Natural killer cell (primary cell): Measurements from ENCODE around the gene OR4E2. TPM values are rescaled to one million over a fixed set of nuclear protein-coding genes. Genes with fewer than 3 reads are reported as not detected.

Source experiments
- ATAC-seq, 3 donors: fragments of 150-1000 bp in 2 of 3; fragments of 200-7000 bp in 1 of 3; cut with Tn5 transposase; 1 replicate in 1 of 3; 2 replicates in 2 of 3; pipeline ENCODE4 v1.10.0; 2021; ENCODE audit warnings: mild to moderate bottlenecking in 2 of 3, moderate library complexity in 2 of 3
- DNase-seq, 2 donors: peaks; one replicate each; pipeline versions ENCODE4 v3.0.0 to v3.0.0-alpha.2; 2013 to 2021; ENCODE audit warnings: mixed read lengths in 1 of 2
- H3K27ac ChIP-seq: one replicate; pipeline ENCODE4 v1.5.1; 2013; ENCODE audit warnings: mild to moderate bottlenecking, low read length
- H3K27me3 ChIP-seq: one replicate; pipeline ENCODE4 v1.6.1; 2013; ENCODE audit warnings: low read length; ENCODE audit not compliant: control insufficient read depth, insufficient read depth
- H3K36me3 ChIP-seq: one replicate; pipeline ENCODE4 v1.6.1; 2013; ENCODE audit warnings: low read length; ENCODE audit not compliant: control insufficient read depth, insufficient read depth
- H3K4me1 ChIP-seq: one replicate; pipeline ENCODE4 v1.6.1; 2013; ENCODE audit warnings: low read length; ENCODE audit not compliant: control insufficient read depth, insufficient read depth
- H3K4me3 ChIP-seq: one replicate; pipeline ENCODE4 v1.5.1; 2013; ENCODE audit warnings: low read length
- H3K9me3 ChIP-seq: one replicate; pipeline ENCODE4 v1.6.1; 2013; ENCODE audit warnings: low read length; ENCODE audit not compliant: control insufficient read depth, insufficient read depth
- H3K27ac Mint-ChIP-seq, 2 donors: one replicate each; pipeline ENCODE4 v1.8.0; 2022; ENCODE audit warnings: mild to moderate bottlenecking in 2 of 2, mixed read lengths in 2 of 2, moderate library complexity in 1 of 2
- H3K27me3 Mint-ChIP-seq, 2 donors: one replicate each; pipeline ENCODE4 v1.8.0; 2022; ENCODE audit warnings: low read depth in 2 of 2, mixed read lengths in 2 of 2
- H3K36me3 Mint-ChIP-seq: one replicate; pipeline ENCODE4 v1.8.0; 2022; ENCODE audit warnings: mixed read lengths
- H3K4me1 Mint-ChIP-seq, 2 donors: one replicate each; pipeline ENCODE4 v1.8.0; 2022; ENCODE audit warnings: mixed read lengths in 2 of 2
- H3K4me3 Mint-ChIP-seq: one replicate; pipeline ENCODE4 v1.8.0; 2022; ENCODE audit warnings: mild to moderate bottlenecking, moderate library complexity, mixed read lengths
- H3K9me3 Mint-ChIP-seq, 2 donors: one replicate each; pipeline ENCODE4 v1.8.0; 2022; ENCODE audit warnings: mixed read lengths in 2 of 2
- WGBS: methylation state at CpG from one replicate; pipeline ENCODE4 v1.1.7; 2013; ENCODE audit warnings: missing lambda C conversion rate; ENCODE audit not compliant: insufficient coverage; 5-methylcytosine and 5-hydroxymethylcytosine counted together
- intact Hi-C: fragments of 100-400 bp; cut with micrococcal nuclease; formaldehyde crosslinking; loops from one replicate; pipeline ENCODE4 v1.14.2; 2022
- total RNA-seq, 4 donors: library from RNA; stranded (reverse); fragments of 120-200 nt in 1 of 4; gene quantifications; one replicate each; pipeline versions ENCODE4 v1.2.3 to v1.2.4, GENCODE V29; 2013 to 2022
- TF ChIP-seq, protein P1 (sequence below): fragments of 200-600 bp; IDR thresholded peaks from one replicate; pipeline ENCODE4 v1.8.0; 2022; ENCODE audit warnings: antibody characterized with exemption

The OR4E2 gene
- total RNA-seq, 3 donors from 2014 or later (not counting 1 experiment from before 2014, with no cell fraction given) = not detected

DNA sequence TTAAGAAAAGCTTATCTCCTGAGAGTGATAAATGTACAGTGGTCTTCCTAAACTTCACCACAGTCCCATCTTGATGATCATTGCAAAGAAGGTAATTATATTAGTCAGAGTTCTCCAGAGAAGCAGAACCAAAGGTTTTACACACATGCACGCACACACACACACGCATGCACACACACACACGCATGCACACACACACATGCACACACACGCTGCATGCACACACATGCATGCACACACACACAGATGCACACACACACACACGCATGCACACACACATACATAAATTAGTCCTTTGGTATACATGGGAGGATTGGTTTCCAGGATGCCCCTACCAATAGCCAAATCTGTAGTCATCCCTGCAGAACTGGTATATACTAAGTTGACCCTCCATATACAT lies 580 bp downstream of the OR4E2 start:
- no peaks in the 10 kb centered on the region for H3K4me1 ChIP-seq
- TF ChIP-seq, protein P1, sequence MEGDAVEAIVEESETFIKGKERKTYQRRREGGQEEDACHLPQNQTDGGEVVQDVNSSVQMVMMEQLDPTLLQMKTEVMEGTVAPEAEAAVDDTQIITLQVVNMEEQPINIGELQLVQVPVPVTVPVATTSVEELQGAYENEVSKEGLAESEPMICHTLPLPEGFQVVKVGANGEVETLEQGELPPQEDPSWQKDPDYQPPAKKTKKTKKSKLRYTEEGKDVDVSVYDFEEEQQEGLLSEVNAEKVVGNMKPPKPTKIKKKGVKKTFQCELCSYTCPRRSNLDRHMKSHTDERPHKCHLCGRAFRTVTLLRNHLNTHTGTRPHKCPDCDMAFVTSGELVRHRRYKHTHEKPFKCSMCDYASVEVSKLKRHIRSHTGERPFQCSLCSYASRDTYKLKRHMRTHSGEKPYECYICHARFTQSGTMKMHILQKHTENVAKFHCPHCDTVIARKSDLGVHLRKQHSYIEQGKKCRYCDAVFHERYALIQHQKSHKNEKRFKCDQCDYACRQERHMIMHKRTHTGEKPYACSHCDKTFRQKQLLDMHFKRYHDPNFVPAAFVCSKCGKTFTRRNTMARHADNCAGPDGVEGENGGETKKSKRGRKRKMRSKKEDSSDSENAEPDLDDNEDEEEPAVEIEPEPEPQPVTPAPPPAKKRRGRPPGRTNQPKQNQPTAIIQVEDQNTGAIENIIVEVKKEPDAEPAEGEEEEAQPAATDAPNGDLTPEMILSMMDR = no peak
- no peak overlapping the region for H3K4me3 ChIP-seq
- Mint-ChIP-seq H3K27me3 (peaks cover 10 to 25% of the 10 kb centered on the region in 2 donors), H3K4me3 (no peak overlapping the region), H3K36me3 (no peaks in the 10 kb centered on the region), H3K4me1 (no peaks in the 10 kb centered on the region), H3K27ac (no peak overlapping the region), H3K9me3 (no peaks in the 10 kb centered on the region)
- H3K36me3 ChIP-seq = no peaks in the 10 kb centered on the region
- ATAC-seq (no peak), DNase-seq (no peak)
- no peak overlapping the region for H3K27ac ChIP-seq
- H3K9me3 ChIP-seq = no peaks in the 10 kb centered on the region
- intact Hi-C loops = no loop called here
- no peaks in the 10 kb centered on the region for H3K27me3 ChIP-seq
- 96% methylated on average over 4 of the region's 5 CpGs for WGBS

DNA sequence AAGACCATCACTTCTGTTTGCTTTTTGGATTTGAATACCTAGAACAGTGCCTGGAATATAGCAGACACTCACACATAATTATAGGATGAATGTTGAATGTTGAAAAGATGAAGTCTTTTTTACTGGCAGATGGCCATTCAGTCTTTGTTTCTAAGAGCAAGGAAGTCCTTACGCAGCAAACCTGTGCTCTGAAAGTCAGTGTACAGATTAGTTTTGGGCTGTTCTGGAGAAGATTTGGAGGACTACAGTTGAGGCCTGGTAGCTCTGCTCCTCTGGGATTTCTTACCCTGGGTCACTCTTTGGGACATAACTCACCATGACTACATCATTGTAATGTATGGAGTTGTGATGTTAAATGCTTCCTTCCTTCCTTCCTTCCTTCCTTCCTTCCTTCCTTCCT lies 3.3 kb downstream of the OR4E2 start:
- Histone ChIP-seq H3K9me3 (no peaks in the 10 kb centered on the region), H3K36me3 (no peaks in the 10 kb centered on the region), H3K4me3 (no peak overlapping the region), H3K27ac (no peak overlapping the region), H3K27me3 (peaks cover 2% of the 10 kb centered on the region), H3K4me1 (no peaks in the 10 kb centered on the region)
- no peak overlapping the region for H3K27ac Mint-ChIP-seq
- peaks cover 11 to 23% of the 10 kb centered on the region in 2 donors for H3K27me3 Mint-ChIP-seq
- intact Hi-C loops = no loop called here
- no peaks in the 10 kb centered on the region for H3K36me3 Mint-ChIP-seq
- H3K4me1 Mint-ChIP-seq = no peaks in the 10 kb centered on the region
- TF ChIP-seq, protein P1 = no peak
- no peak for DNase-seq
- no peaks in the 10 kb centered on the region for H3K9me3 Mint-ChIP-seq
- WGBS = 87% methylated on average over 1 of the region's 1 CpG
- H3K4me3 Mint-ChIP-seq = no peak overlapping the region
- no peak for ATAC-seq

DNA sequence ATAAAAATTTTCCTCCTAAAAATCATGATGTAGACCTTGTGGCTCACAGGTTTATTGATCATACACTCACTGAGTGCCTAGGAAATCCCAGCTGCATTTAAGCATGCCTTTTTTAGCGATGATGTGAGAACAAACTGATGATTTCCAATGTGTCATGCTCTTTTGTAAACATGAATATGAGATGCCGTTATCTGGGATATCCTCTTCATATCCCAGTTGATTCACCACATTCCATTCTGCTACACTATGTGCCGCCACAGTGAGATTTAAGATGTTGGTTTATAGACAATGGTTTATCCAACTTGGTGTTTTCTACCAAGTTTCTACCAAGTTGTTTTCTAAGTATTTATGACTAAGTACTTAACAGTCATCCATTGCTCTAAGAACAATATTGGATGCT lies 14.7 kb downstream of the OR4E2 start:
- no peak for DNase-seq
- Mint-ChIP-seq H3K4me1 (no peaks in the 10 kb centered on the region), H3K36me3 (no peaks in the 10 kb centered on the region), H3K27me3 (peaks cover 7 to 49% of the 10 kb centered on the region in 2 donors), H3K27ac (no peak overlapping the region), H3K4me3 (no peak overlapping the region), H3K9me3 (peaks cover 0 to 3% of the 10 kb centered on the region in 2 donors)
- TF ChIP-seq, protein P1 = no peak
- no peak overlapping the region for H3K4me3 ChIP-seq
- peaks cover 6% of the 10 kb centered on the region for H3K27me3 ChIP-seq
- H3K4me1 ChIP-seq = no peaks in the 10 kb centered on the region
- ATAC-seq = no peak
- H3K36me3 ChIP-seq = no peaks in the 10 kb centered on the region
- no peaks in the 10 kb centered on the region for H3K9me3 ChIP-seq
- WGBS = 73% methylated on average over 1 of the region's 3 CpGs
- H3K27ac ChIP-seq = no peak overlapping the region
- intact Hi-C loops = no loop called here

DNA sequence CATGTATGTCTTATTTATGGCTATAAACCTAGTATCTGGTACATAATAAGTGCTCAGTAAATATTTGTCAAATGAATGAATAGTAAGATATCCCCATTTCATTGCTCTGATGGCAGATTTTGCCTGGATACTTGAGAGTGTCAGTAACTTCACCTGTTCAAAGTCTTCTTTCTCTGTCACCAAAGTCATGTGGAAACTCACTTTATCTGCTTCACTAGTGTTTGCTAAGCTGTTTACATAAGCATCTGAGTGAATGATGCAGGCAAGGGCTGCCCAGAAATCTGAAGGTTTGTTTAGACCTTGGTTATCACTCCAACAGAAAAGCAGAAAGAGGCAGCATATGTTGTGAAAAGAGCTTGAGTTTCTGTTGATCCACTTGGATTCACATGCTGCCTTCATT lies 15.6 kb downstream of the OR4E2 start:
- Histone ChIP-seq H3K36me3 (no peaks in the 10 kb centered on the region), H3K4me3 (no peak overlapping the region), H3K9me3 (no peaks in the 10 kb centered on the region), H3K4me1 (no peaks in the 10 kb centered on the region), H3K27me3 (peaks cover 6% of the 10 kb centered on the region), H3K27ac (no peak overlapping the region)
- Mint-ChIP-seq H3K4me3 (no peak overlapping the region), H3K9me3 (peaks cover 0 to 2% of the 10 kb centered on the region in 2 donors), H3K4me1 (no peaks in the 10 kb centered on the region), H3K27ac (no peak overlapping the region), H3K27me3 (peaks cover 7 to 45% of the 10 kb centered on the region in 2 donors), H3K36me3 (no peaks in the 10 kb centered on the region)
- TF ChIP-seq, protein P1 = no peak
- no peak for ATAC-seq
- DNase-seq = no peak
- intact Hi-C loops = no loop called here
